CD4-positive, alpha-beta T cell treated with Interleukin-6 for 4 hours (primary cell): ENCODE results near the gene FYN.
"Not testable (repeated sequence)": the region's sequence is repeated elsewhere in the genome, so short reads cannot be mapped to it uniquely, and the experiment has no call there.

Source experiments
- DNase-seq: peaks from one replicate; pipeline ENCODE4 v3.0.0-alpha.2; 2020; ENCODE audit warnings: mixed read lengths

The FYN gene

GRCh38 chr6:111873178-111874024 lies at the start of gene FYN:
TSS of gene FYN (minus strand) at chr6:111873452. CDS start at chr6:111720051, 153,401 bp downstream.
- peak; percentile 99 for DNase-seq

- DNase-seq, result no peak
Observed at GRCh38 chr6:111922454-111923297, 49.4 kb upstream of the FYN start.

DNA sequence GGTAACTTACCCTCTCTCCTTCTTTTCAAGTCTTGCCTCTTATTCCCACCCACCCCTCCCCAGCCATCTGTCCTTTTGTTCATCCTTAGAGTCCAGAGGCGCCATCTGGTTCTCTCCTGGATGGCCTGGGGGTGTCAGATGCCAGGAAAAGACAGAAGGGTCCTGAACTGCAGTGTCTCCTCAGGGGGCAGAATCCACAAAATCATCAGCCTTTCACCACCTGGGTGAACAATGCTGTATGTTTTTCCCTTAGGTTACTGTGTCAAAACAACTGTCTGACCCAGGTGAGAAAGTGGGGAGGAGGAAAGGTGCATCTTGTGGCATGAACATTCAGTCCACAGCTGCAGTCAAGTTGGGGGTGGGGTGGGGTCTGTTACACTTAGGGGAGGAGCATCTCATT lies 47.9 kb upstream of the FYN start:
- no peak for DNase-seq

DNA sequence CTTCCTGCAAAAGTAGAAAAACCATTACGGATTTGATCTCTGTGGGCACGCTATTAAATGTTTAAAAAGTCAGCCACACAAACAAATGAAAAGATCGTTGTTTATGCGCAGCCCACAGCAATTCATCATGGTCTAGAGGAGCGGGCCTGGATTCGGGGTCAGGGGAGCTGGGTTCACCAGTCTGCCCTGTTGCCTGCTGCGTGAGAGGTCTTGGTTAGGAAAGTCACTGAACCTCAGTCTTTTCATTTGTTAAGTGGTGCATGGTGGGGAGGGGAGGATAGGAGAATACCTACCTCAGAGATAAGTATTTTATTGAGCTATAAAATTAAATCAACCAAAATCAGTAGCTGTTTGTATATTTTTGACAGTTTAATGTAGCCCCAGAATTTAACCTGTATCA lies 47.3 kb upstream of the FYN start:
- DNase-seq, result no peak

DNA sequence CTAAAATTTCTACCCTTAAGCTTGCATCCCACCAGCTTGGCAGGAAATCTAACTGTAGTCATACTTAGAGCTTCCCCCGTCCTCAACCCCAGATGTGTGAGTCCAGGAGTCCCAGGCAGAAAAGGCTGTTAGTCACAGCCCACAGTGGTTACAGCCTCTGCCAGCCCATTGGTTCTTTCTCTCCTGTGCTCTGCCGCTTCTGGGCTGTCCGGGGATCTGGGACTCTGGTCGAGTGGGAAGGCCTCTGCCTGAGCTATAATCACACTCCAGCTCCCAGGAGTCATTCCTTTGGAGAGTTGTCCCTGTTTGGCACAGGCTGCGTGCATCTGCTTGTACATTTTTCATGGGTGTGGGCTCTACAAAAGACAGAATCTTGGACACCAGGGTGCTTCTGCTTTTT lies 45.6 kb upstream of the FYN start:
- DNase-seq, result no peak

DNA sequence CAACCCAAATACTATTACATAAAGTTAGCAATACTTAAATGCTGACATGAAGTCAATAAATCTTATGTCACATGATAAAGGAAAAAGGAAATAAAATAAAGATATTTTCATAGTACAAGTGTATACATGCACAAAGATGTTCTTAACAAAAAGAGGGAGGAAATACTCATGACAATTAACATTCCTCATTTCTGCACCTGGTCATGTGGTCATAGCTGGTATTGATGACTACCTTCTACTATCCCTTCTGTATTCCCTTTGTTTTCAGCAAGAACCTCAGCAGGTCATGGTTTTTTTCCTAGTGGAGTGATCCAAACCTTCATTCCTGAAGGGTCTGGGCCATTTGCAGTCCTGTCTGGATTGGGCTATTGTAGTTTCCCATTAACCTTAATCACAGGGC lies 43.5 kb upstream of the FYN start:
- no peak for DNase-seq

GRCh38 chr6:111914617-111915016 lies 41.4 kb upstream of the FYN start:
- DNase-seq, result no peak

- DNase-seq, result no peak
Observed at GRCh38 chr6:111912904-111913303, 39.7 kb upstream of the FYN start.

DNA sequence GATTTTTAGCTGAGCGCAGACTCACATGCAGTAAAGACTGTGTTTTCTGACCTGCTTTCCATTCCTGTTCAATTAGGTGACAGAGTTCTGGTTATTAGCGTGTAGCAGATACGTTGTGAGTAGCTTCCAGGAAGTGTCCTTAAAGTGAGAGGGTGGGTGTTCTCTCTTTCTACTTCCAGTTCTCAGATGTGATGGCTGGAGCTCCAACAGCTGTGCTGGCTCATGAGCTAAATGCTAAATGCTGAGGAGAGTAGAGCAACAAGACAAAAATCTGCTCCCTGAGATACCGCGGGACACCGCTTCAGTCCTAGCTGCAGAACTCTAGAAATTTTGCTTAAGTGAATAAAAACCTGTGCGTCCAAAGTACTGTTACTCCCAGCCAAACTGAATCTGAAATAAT lies 38.2 kb upstream of the FYN start:
- DNase-seq, result no peak

GRCh38 chr6:111909238-111909637 lies 36.0 kb upstream of the FYN start:
- DNase-seq, result no peak

- DNase-seq, result not testable (repeated sequence)
Observed at GRCh38 chr6:111908365-111908764, 35.1 kb upstream of the FYN start.

- DNase-seq, result no peak
Observed at GRCh38 chr6:111900735-111901134, 27.5 kb upstream of the FYN start.

DNA sequence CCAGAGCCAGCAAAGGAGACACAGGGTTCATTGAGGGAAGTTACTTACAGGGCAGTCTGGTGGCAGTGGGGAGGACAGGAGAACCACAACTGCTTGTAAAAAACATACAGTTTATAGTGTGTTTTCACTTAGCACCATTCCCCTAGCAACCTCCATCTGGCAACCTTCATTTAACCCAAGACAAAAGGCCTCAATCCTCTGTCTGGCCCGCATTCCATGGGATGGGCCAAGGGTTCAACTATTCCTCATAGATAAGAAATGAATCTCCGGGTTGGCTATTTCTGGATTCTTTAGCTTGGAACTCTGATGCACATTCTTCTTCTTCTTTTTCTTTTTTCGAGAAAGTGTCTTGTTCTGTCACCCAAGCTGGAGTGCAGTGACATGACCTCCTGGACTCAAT lies 26.3 kb upstream of the FYN start:
- no peak for DNase-seq

- no peak for DNase-seq
Observed at GRCh38 chr6:111898452-111898851, 25.2 kb upstream of the FYN start.

GRCh38 chr6:111894951-111895350 lies 21.7 kb upstream of the FYN start:
- DNase-seq, result no peak

- no peak for DNase-seq
Observed at GRCh38 chr6:111894272-111894671, 21.0 kb upstream of the FYN start.

GRCh38 chr6:111892431-111892830 lies 19.2 kb upstream of the FYN start:
- no peak for DNase-seq

DNA sequence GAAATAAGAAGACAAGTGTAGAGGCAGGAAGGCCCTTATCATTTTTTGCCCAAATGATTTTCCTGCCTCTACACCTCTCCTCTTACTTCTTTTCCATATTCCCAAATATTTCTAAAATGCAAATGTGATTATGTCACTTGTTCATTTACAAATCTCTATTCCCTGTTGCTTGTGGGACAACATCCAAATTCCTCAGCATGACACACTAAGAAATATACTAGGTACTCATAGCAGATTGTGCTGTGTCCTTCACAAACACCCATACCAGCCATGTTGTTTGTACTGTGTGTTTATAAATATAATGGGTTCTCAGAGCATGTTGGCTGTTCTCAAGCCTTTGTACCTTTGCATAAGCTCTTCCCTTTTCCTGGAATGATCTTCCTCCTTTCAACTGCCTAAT lies 17.7 kb upstream of the FYN start:
- DNase-seq, result no peak

DNA sequence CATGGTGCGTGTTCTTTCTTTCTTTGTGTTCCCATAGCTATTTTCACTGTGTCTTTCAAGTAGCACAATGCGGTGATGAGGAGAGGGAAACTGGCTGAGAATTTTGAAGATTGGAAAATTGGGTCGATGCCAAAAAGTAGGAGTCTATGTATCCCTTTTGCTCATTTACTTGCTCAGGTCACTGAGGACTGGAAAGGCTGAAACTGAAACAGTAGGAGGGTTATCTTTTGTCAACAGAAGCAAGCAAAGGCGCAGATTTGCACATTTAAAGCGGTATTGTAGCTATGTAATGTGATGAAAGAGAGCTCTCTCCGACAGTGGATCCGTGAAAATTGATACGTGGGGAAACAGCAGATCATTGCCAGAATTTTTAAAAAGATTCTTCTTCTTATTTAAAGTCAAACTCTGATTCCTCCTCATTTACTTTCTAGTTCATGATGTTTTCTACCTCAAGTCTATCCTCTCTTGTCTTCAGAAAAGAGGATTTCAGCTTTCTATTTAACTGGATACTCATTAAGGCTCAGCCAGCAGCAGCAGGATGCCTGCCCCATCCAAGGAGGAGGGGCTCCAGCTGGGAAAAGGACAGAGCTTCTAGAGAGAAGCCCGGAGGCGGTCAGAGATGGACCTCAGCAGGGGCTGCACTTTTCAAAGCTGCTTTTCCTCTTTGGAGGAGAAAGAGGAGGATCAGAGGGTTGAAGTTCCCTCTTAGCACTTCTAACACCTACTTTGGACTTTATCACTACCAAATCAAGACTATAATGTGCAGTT lies 15.9 kb upstream of the FYN start:
- no peak for DNase-seq

DNA sequence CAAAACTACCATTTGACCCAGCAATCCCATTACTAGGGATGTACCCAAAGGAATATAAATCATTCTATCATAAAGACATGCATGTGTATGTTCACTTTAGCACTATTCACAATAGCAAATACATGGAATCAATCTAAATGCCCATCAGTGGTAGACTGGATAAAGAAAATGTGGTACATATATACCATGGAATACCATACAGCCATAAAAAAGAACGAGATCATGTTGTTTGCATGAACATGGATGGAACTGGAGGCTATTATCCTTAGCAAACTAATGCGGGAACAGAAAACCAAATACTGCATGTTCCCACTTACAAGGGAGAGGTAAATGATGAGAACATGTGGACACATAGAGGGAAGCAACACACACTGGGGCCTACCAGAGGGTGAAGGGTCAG lies 13.5 kb upstream of the FYN start:
- DNase-seq, result not testable (repeated sequence)

DNA sequence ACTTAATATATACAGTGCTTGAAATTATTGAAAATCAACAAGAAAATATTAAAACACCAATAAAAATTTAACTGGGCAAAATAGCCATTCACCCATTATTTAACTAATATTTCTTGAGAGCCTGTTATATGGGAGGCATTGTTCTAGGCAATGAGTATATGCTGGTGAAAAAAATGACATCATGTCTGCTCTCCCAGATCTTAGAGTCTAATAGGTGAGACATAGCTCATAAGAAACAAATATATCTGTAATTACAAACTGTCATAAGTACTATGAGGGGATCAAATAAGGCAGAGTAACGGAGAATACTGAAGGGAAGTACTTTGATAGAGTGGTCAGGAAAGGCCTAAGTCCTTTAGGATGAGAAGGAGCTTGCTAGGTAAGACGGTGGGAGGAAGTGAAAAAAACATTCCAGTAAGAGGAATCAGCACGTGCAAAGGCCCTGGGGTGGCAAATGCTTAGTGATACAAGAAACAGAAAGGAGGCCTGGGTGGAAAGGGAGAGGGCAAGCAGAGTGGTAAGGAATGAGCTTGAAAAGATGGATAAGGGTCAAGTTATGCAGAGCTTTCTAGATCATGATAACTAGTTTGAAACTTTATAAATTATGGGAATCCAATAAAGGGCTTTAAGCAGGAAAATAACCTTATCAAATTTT lies 12.2 kb upstream of the FYN start:
- no peak for DNase-seq

- DNase-seq, result no peak
Observed at GRCh38 chr6:111884068-111884467, 10.8 kb upstream of the FYN start.
